ENCODE data around the gene LIMK2.
A peak's percentile ranks its signal among the peaks of the same experiment; 100 is the strongest.

The LIMK2 gene

DNA sequence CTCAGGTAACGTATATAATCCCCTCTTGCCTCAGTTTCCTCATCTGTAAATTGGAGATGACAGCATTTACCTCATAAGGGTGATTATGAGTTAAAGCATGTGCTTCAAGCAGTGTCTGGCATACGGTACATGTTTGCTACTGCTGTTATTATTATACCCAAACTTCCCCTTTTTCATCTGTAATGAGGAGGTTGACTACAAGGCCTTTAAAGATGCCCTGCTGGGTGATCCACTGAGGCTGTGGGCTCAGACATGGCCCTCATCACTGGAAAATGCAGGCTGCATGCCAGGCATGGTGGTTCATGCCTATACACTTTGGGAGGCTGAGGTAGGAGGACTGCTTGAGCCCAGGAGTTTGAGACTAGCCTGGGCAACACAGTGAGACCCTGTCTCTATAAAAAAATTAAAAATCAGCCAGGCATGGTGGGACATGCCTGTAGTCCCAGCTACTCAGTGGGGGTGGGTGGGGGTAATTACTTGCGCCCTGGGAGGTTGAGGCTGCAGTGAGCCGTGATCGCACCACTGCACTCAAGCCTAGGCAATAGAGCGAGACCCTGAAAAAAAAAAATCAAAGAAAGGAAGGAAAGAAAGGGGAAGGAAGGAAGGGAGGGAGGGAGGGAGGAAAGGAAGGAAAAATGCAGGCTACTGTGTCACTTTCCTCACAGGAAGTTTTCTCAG is 75.9 kb downstream of the LIMK2 start:
- no peak overlapping the region for H3K4me3 ChIP-seq (replicated peaks in 1 of 2; ENCODE audit: low read depth in 2 of 2, low read length in 2 of 2)
- DNase-seq (ENCODE audit: low read depth in 2 of 2): no peak
- TF ChIP-seq, protein P1, sequence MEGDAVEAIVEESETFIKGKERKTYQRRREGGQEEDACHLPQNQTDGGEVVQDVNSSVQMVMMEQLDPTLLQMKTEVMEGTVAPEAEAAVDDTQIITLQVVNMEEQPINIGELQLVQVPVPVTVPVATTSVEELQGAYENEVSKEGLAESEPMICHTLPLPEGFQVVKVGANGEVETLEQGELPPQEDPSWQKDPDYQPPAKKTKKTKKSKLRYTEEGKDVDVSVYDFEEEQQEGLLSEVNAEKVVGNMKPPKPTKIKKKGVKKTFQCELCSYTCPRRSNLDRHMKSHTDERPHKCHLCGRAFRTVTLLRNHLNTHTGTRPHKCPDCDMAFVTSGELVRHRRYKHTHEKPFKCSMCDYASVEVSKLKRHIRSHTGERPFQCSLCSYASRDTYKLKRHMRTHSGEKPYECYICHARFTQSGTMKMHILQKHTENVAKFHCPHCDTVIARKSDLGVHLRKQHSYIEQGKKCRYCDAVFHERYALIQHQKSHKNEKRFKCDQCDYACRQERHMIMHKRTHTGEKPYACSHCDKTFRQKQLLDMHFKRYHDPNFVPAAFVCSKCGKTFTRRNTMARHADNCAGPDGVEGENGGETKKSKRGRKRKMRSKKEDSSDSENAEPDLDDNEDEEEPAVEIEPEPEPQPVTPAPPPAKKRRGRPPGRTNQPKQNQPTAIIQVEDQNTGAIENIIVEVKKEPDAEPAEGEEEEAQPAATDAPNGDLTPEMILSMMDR (IDR thresholded peaks at IDR 0.05; ENCODE audit: low read depth, low read length): no peak

DNA sequence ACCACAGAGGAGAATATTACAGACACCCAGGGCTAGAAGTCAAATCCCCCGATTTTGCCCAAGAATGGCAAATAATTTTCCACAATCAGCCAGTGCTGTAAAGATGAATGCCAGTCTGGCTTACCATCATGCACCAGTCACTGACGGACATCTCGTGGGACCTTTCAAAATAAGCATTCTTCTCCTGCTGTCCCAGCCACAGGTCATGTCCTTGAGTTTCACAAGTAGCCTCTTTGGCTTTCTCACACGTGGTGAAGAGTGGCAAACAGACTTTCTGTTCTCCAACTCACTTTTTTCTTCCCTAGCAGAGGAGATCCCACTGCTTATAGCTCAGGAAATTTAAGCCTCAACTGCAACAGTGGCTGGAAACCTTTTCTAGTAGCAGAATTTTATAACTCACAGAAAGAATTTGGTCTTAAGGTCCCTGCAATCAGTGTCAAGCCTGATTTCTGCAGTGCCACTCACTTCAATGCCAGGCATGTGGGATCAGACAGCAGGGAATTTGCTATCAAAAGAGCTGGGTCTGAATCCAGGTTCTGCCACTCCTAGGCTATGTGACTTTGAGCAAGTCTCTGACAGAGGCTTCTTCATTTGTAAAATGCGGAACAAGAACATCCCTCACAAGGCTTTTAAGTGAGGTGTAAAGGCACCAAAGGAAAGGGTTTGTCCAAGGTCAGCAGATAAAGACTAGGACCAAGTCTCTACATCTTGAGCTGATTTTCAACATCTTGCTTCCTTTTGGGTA is 76.6 kb downstream of the LIMK2 start:
- DNase-seq (ENCODE audit: low read depth in 2 of 2): no peak
- TF ChIP-seq, protein P1 (IDR thresholded peaks at IDR 0.05; ENCODE audit: low read depth, low read length): no peak
- no peak overlapping the region for H3K4me3 ChIP-seq (replicated peaks in 1 of 2; ENCODE audit: low read depth in 2 of 2, low read length in 2 of 2)

DNA sequence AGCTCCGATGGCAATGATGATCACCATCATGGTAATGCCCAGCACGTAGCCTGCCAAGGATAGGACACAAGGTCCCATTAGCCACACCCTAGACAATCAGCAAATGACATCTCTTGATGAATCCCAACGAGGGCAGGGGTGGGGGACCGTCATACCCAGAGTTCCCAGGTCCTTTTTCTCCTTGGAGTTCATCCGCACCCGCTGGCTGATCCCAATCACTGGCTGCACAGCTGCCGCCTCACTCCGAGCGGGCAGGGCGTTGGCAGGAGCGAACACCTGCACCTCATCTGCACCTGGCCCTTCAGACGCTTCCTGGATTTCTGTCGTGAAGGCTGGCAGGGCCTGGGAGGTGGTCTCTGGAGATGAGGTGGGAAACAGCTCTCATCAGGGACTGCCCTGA is 77.2 kb downstream of the LIMK2 start:
- no peak overlapping the region for H3K4me3 ChIP-seq (replicated peaks in 1 of 2; ENCODE audit: low read depth in 2 of 2, low read length in 2 of 2)
- no peak for DNase-seq (ENCODE audit: low read depth in 2 of 2)
- TF ChIP-seq, protein P1 (IDR thresholded peaks at IDR 0.05; ENCODE audit: low read depth, low read length): no peak

DNA sequence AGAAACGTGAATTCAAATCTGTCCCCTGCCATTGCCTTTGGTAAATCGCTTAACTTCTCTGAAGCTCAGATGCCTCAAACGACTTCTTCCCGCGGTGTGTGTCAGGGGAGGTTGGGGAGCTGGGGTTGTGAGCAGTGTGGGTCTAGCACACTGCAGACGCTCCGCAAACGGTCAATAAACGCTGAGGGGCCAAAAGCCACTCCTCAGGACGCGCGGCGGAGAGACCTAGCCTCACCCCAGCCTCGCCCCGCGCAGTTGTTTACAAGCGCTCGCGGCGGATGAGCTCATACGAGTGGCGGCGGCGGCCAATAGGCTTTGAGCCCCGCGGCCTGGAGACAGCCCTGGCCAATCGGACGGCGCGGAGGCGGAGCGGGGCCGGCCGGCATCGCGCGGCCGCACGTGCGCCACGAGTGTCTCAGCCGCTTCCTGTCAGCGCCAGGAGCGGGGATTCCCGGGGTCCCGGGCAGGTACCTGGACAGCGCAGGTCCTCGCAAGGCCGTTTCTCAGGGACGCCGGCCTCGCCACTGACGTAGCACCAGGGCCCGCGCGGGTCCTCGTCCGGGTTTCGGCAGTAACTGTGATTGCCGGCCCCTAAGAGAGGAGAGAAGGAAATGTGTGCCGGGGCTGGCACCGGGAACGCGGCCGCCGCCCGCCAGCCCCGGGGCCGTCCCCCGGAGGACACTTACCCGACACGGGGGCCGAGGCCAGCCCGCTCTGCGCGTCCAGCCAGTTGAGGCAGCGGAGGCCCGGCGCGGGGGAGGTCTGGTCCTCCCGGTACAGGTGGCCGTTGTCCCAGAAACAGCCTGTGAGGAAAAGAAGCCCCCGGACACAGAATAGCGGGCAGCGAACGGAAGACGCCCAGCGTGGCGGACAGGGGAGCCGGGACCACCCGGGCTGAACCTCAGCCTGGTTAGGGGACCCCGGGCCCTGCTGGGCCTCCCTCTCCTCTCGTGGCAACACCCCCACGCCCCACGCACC is 78.7 kb downstream of the LIMK2 start:
- DNase-seq (ENCODE audit: low read depth in 2 of 2): peak; percentile 91 to 93

DNA sequence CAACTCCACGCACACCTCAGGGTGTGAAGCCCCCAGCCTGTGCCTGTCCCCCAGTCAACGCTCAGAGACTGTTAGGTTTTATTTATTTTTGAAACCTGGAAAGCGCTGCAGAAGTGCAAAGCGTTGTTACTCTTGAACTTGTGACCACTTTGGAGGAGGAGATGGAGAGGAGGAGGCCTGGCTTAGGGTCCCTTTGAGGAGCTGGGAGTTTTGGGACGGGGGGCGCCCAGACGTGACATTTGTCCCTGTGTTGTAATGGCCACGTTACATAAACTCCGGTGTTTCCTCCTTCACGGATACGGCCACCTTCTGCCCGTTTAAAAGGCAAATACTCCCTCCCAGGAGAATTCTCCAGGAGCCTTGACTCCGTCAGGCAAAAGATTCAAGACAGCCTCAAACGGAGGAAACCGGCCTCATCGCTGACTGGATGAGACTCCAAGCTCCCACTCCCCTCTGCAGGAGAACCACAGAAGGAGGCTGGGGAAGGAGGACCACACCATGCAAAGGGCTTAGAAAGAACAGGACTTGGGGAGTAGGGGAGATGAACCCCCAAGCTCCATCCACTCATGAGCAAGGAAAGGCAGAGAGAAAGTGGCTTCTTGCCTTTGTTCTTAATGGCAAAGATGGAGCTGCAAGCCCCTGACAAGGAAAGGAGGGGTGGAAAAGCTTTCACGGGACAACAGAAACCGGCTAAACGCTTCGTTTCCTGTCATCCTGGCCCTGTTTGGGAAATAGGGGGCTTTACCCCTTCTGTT is 79.6 kb downstream of the LIMK2 start:
- peak; percentile 35 to 54 for DNase-seq (ENCODE audit: low read depth in 2 of 2)
- H3K4me3 ChIP-seq (replicated peaks in 1 of 2; ENCODE audit: low read depth in 2 of 2, low read length in 2 of 2): peak overlapping the region; percentile 69 to 85
- TF ChIP-seq, protein P1 (IDR thresholded peaks at IDR 0.05; ENCODE audit: low read depth, low read length): no peak

More for the DNA sequence above, 78.7 kb downstream of the LIMK2 start:
- H3K4me3 ChIP-seq (replicated peaks in 1 of 2; ENCODE audit: low read depth in 2 of 2, low read length in 2 of 2): peak overlapping the region; percentile 69 to 85
- TF ChIP-seq, protein P1 (IDR thresholded peaks at IDR 0.05; ENCODE audit: low read depth, low read length): no peak
